GM23338 (cell line): ENCODE measurements around the gene TPSB2. TPM values are rescaled to one million over a fixed set of nuclear protein-coding genes. Genes with fewer than 3 reads are reported as not detected.
"Not testable (repeated sequence)": the region's sequence is repeated elsewhere in the genome, so short reads cannot be mapped to it uniquely, and the experiment has no call there.

Experiments
- ATAC-seq: fragments of 200-7000 bp; cut with Tn5 transposase; 3 replicates; pipeline ENCODE4 v1.9.1; 2020
- DNase-seq: peaks from one replicate; pipeline ENCODE4 v3.0.0-alpha.2; 2015; ENCODE audit warnings: low spot score
- H2AFZ ChIP-seq: fragments of 200-600 bp; sonication (generic); 2 replicates; pipeline ENCODE4 v1.8.0; 2016; ENCODE audit warnings: antibody characterized with exemption, mild to moderate bottlenecking, moderate library complexity
- H3F3A ChIP-seq: fragments of 200-600 bp; sonication (generic); replicated peaks from 2 replicates; pipeline ENCODE4 v1.8.0; 2017; ENCODE audit warnings: antibody characterized with exemption, mixed run types, low read depth
- H3K27ac ChIP-seq: fragments of 200-600 bp; sonication (generic); 2 replicates; pipeline ENCODE4 v1.6.1; 2016; ENCODE audit warnings: low read depth
- H3K27me3 ChIP-seq: fragments of 200-600 bp; sonication (generic); 2 replicates; pipeline ENCODE4 v1.8.0; 2016; ENCODE audit warnings: mild to moderate bottlenecking, mixed run types, moderate library complexity; ENCODE audit not compliant: insufficient read depth
- H3K36me3 ChIP-seq: fragments of 200-600 bp; sonication (generic); 2 replicates; pipeline ENCODE4 v1.8.0; 2016; ENCODE audit warnings: mild to moderate bottlenecking; ENCODE audit not compliant: insufficient read depth
- H3K4me1 ChIP-seq: fragments of 200-600 bp; sonication (generic); 2 replicates; pipeline ENCODE4 v1.8.0; 2016; ENCODE audit warnings: mild to moderate bottlenecking, moderate library complexity; ENCODE audit not compliant: insufficient read depth
- H3K4me2 ChIP-seq: fragments of 200-600 bp; sonication (generic); 2 replicates; pipeline ENCODE4 v1.7.1; 2017; ENCODE audit warnings: mixed run types
- H3K4me3 ChIP-seq: fragments of 200-600 bp; sonication (generic); 2 replicates; pipeline ENCODE4 v1.6.1; 2016; ENCODE audit warnings: mixed run types
- H3K79me2 ChIP-seq: fragments of 200-600 bp; sonication (generic); replicated peaks from 2 replicates; pipeline ENCODE4 v1.8.0; 2017; ENCODE audit warnings: mild to moderate bottlenecking; ENCODE audit not compliant: insufficient read depth
- H3K9me2 ChIP-seq: fragments of 200-600 bp; sonication (generic); 2 replicates; pipeline ENCODE4 v1.8.0; 2017; ENCODE audit not compliant: insufficient read depth
- H4K20me1 ChIP-seq: fragments of 200-600 bp; sonication (generic); replicated peaks from 2 replicates; pipeline ENCODE4 v1.8.0; 2017; ENCODE audit warnings: mild to moderate bottlenecking; ENCODE audit not compliant: insufficient read depth
- H3K27ac Mint-ChIP-seq: 2 replicates; pipeline ENCODE4 v1.8.0; 2020; ENCODE audit warnings: inconsistent platforms, mild to moderate bottlenecking, moderate library complexity, mixed read lengths
- H3K27me3 Mint-ChIP-seq: 3 replicates; pipeline ENCODE4 v1.8.0; 2022; ENCODE audit warnings: low read depth, mild to moderate bottlenecking, moderate library complexity, mixed read lengths, inconsistent platforms; ENCODE audit not compliant: insufficient read depth, poor library complexity
- H3K36me3 Mint-ChIP-seq: 3 replicates; pipeline ENCODE4 v1.8.0; 2021; ENCODE audit warnings: low read depth, mild to moderate bottlenecking, inconsistent platforms, moderate library complexity, mixed read lengths
- H3K4me1 Mint-ChIP-seq: 3 replicates; pipeline ENCODE4 v1.8.0; 2020; ENCODE audit warnings: mild to moderate bottlenecking, inconsistent platforms, mixed read lengths
- H3K4me3 Mint-ChIP-seq: 3 replicates; pipeline ENCODE4 v1.8.0; 2021; ENCODE audit warnings: moderate library complexity, mild to moderate bottlenecking, inconsistent platforms, mixed read lengths
- H3K9me3 Mint-ChIP-seq: 3 replicates; pipeline ENCODE4 v1.8.0; 2020; ENCODE audit warnings: moderate library complexity, mild to moderate bottlenecking, inconsistent platforms, mixed read lengths
- CREB1 ChIP-seq: fragments of 250-450 bp; sonication (Bioruptor Pico); IDR thresholded peaks from 2 replicates; pipeline ENCODE4 v1.5.0; 2020; ENCODE audit warnings: low read depth, mild to moderate bottlenecking, moderate library complexity
- ETS1 ChIP-seq: IDR thresholded peaks from 2 replicates; pipeline ENCODE4 v1.6.1; 2016; ENCODE audit warnings: antibody characterized with exemption
- EZH2 ChIP-seq: fragments of 200-600 bp; sonication (generic); IDR thresholded peaks from one replicate; pipeline ENCODE4 v1.8.0; 2017; ENCODE audit warnings: antibody characterized with exemption, mild to moderate bottlenecking, low read depth; ENCODE audit not compliant: unreplicated experiment
- EZH2phosphoT487 ChIP-seq: fragments of 200-600 bp; sonication (generic); IDR thresholded peaks from one replicate; pipeline ENCODE4 v1.8.1; 2018; ENCODE audit warnings: antibody characterized with exemption; ENCODE audit not compliant: unreplicated experiment
- REST ChIP-seq: IDR thresholded peaks from one replicate; pipeline ENCODE4 v1.6.1; 2018; ENCODE audit warnings: antibody characterized with exemption; ENCODE audit not compliant: unreplicated experiment
- STAT1 ChIP-seq: IDR thresholded peaks from one replicate; pipeline ENCODE4 v1.6.1; 2016; ENCODE audit warnings: antibody characterized with exemption; ENCODE audit not compliant: unreplicated experiment
- polyA plus RNA-seq: library from polyadenylated mRNA; unstranded; fragments of >200 nt; fragmentation: Nextera tagmentation; extraction: Ambion mirVana; gene quantifications from 2 replicates; pipeline ENCODE4 v1.2.1, GENCODE V29; 2016
- total RNA-seq: library from RNA; depleted of rRNA; stranded (reverse); fragments of >200 nt; shearing (Covaris generic); gene quantifications from 2 replicates; pipeline ENCODE4 v1.2.3, GENCODE V29; 2014
- TF ChIP-seq, protein P1 (sequence below): fragments of 250-450 bp; sonication (Bioruptor Pico); IDR thresholded peaks from 2 replicates; pipeline ENCODE4 v1.5.0; 2020; ENCODE audit warnings: mild to moderate bottlenecking, moderate library complexity

TPSB2 gene
- total and polyA plus RNA-seq, 2 experiments from 2014 or later = 0.23 TPM; not detected in 1

DNA sequence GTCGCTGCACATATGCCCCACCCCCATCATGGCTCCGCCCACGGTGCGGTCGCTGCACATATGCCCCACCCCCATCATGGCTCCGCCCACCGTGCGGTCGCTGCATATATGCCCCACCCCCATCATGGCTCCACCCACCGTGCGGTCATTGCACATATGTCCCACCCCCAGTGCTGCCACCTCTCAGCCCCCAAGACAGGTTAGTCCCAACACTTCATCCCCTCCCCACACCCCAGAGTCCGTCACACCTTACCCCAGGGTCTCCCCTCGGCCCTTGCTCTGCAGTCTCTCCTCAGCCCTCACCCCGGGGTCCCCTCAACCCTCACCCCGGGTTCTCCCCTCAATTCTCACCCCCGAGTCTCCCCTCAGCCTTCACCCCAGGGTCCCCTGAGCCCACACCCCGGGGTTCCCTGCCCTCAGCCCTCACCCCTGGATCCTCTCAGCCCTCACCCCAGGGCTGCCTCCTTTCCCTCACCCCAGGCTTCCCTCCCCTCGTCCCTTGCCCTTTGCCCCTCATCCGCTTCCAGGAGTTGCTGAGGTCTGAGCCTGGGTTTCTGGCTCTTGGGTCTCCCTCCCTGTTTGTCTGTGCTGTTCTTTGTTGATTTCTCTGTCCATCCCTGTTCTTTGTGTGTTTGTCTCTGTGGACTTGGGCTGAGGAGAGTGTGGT is 30.5 kb downstream of the TPSB2 start (continued):
- TF ChIP-seq ETS1 = no peak
- no peak for TF ChIP-seq CREB1 (CRISPR knock-in tag)
- TF ChIP-seq REST = no peak

DNA sequence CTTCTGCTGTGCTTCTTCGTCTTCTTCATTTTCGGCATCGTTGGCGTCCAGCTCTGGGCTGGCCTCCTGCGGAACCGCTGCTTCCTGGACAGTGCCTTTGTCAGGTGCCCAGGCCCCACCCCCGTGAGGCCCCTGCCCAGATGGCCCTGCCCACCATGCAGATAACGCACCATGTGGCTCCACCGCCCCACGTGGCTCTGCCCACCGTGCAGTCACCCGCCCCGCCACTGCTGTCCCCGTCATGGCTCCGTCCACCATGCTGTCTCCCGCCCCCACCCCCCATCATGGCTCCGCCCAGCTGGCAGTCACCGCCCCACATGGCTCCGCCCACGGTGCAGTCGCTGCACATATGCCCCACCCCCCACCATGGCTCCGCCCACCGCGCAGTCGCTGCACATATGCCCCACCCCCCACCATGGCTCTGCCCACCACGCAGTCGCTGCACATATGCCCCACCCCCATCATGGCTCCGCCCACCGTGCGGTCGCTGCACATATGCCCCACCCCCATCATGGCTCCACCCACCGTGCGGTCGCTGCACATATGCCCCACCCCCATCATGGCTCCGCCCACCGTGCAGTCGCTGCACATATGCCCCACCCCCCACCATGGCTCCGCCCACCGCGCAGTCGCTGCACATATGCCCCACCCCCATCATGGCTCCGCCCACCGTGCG is 31.2 kb downstream of the TPSB2 start:
- not testable (repeated sequence) for H3K27me3 Mint-ChIP-seq, ATAC-seq, H3K4me1 Mint-ChIP-seq, H3K4me1 ChIP-seq, DNase-seq, H3K36me3 ChIP-seq, H3K9me3 Mint-ChIP-seq, H3K79me2 ChIP-seq, H4K20me1 ChIP-seq, H3K27me3 ChIP-seq, H3K4me3 Mint-ChIP-seq, H3K4me3 ChIP-seq, H3K4me2 ChIP-seq, H3K27ac Mint-ChIP-seq, H3K9me2 ChIP-seq, H3F3A ChIP-seq, H3K27ac ChIP-seq, H2AFZ ChIP-seq, H3K36me3 Mint-ChIP-seq

- no peaks in the 10 kb centered on the region for H3K4me1 ChIP-seq
- H3K4me2 ChIP-seq = no peak overlapping the region
- Mint-ChIP-seq H3K4me1 (no peaks in the 10 kb centered on the region), H3K27ac (no peak overlapping the region), H3K27me3 (peaks cover 2% of the 10 kb centered on the region), H3K9me3 (0 out of 3 replicates have a peak, but pooled peaks cover 3% of the 10 kb centered on the region), H3K36me3 (peaks cover 4% of the 10 kb centered on the region; the same call in 2 of the 3 replicates), H3K4me3 (no peak overlapping the region)
- no peaks in the 10 kb centered on the region for H3K9me2 ChIP-seq
- no peak overlapping the region for H2AFZ ChIP-seq
- ATAC-seq = no peak
- H4K20me1 ChIP-seq = no peaks in the 10 kb centered on the region; the same call in 1 of the 2 replicates
- no peak overlapping the region for H3K4me3 ChIP-seq
- H3K36me3 ChIP-seq = no peaks in the 10 kb centered on the region
- no peaks in the 10 kb centered on the region for H3K27me3 ChIP-seq
- no peaks in the 10 kb centered on the region for H3K79me2 ChIP-seq
- no peak overlapping the region for H3K27ac ChIP-seq
- TF ChIP-seq, protein P1, sequence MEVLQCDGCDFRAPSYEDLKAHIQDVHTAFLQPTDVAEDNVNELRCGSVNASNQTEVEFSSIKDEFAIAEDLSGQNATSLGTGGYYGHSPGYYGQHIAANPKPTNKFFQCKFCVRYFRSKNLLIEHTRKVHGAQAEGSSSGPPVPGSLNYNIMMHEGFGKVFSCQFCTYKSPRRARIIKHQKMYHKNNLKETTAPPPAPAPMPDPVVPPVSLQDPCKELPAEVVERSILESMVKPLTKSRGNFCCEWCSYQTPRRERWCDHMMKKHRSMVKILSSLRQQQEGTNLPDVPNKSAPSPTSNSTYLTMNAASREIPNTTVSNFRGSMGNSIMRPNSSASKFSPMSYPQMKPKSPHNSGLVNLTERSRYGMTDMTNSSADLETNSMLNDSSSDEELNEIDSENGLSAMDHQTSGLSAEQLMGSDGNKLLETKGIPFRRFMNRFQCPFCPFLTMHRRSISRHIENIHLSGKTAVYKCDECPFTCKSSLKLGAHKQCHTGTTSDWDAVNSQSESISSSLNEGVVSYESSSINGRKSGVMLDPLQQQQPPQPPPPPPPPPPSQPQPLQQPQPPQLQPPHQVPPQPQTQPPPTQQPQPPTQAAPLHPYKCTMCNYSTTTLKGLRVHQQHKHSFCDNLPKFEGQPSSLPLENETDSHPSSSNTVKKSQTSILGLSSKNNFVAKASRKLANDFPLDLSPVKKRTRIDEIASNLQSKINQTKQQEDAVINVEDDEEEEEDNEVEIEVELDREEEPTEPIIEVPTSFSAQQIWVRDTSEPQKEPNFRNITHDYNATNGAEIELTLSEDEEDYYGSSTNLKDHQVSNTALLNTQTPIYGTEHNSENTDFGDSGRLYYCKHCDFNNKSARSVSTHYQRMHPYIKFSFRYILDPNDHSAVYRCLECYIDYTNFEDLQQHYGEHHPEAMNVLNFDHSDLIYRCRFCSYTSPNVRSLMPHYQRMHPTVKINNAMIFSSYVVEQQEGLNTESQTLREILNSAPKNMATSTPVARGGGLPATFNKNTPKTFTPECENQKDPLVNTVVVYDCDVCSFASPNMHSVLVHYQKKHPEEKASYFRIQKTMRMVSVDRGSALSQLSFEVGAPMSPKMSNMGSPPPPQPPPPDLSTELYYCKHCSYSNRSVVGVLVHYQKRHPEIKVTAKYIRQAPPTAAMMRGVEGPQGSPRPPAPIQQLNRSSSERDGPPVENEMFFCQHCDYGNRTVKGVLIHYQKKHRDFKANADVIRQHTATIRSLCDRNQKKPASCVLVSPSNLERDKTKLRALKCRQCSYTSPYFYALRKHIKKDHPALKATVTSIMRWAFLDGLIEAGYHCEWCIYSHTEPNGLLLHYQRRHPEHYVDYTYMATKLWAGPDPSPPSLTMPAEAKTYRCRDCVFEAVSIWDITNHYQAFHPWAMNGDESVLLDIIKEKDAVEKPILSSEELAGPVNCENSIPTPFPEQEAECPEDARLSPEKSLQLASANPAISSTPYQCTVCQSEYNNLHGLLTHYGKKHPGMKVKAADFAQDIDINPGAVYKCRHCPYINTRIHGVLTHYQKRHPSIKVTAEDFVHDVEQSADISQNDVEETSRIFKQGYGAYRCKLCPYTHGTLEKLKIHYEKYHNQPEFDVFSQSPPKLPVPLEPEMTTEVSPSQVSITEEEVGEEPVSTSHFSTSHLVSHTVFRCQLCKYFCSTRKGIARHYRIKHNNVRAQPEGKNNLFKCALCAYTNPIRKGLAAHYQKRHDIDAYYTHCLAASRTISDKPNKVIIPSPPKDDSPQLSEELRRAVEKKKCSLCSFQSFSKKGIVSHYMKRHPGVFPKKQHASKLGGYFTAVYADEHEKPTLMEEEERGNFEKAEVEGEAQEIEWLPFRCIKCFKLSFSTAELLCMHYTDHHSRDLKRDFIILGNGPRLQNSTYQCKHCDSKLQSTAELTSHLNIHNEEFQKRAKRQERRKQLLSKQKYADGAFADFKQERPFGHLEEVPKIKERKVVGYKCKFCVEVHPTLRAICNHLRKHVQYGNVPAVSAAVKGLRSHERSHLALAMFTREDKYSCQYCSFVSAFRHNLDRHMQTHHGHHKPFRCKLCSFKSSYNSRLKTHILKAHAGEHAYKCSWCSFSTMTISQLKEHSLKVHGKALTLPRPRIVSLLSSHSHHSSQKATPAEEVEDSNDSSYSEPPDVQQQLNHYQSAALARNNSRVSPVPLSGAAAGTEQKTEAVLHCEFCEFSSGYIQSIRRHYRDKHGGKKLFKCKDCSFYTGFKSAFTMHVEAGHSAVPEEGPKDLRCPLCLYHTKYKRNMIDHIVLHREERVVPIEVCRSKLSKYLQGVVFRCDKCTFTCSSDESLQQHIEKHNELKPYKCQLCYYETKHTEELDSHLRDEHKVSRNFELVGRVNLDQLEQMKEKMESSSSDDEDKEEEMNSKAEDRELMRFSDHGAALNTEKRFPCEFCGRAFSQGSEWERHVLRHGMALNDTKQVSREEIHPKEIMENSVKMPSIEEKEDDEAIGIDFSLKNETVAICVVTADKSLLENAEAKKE (CRISPR knock-in tag) = no peak
- TF ChIP-seq EZH2phosphoT487 (no peak), EZH2 (no peak), STAT1 (no peak)
- no peak for DNase-seq
- no peaks in the 10 kb centered on the region for H3F3A ChIP-seq
These were observed 31.8 kb downstream of the TPSB2 start for GRCh38 chr16:1198194-1198593.
